Measurements from ENCODE around the gene TBX4. TPM values are rescaled to one million over a fixed set of nuclear protein-coding genes. Genes with fewer than 3 reads are reported as not detected.

The TBX4 gene
- total and polyA plus RNA-seq, 9 of the 15 experiments (the other 6 are each of a cell fraction or from before 2014, with no cell fraction given), result not detected

DNA sequence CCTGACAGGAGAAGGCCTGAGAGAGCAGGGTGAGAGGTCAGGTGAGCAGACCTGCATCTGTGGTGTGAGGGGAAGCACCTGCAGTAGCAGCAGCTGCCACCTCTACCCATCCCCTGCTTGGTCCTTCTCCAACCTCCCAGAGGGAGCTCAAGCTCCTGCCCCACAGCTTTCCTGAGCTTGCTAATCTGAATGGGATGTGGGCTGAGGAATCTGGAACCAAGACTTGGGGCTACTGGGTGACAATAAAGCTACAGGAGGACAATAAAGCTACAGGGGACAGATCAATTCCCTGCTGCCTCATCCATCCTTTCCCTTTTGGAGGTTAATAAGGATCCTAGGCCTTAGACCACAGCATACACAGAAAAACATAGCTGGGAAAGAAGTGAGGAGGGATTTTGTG is 4.9 kb upstream of the TBX4 start:
- CTCF ChIA-PET (ENCODE audit: low intra/inter-chr PET ratio), result no interaction called here
- H3K4me2 ChIP-seq (ENCODE audit: insufficient read depth, low read length), result no peak overlapping the region
- no peaks in the 10 kb centered on the region for H3K9me3 ChIP-seq (replicated peaks; ENCODE audit: control insufficient read depth, insufficient read depth, low read depth, low read length)
- H2AFZ ChIP-seq (ENCODE audit: low read depth, low read length), result no peak overlapping the region
- no peak for FAIRE-seq
- H3K27ac ChIP-seq (ENCODE audit: extremely low read depth, low read depth, low read length), result no peak overlapping the region
- no peaks in the 10 kb centered on the region for H3K79me2 ChIP-seq (ENCODE audit: control insufficient read depth, insufficient read depth, low read length)
- H3K9me1 ChIP-seq (ENCODE audit: control insufficient read depth, insufficient read depth, low read length), result no peaks in the 10 kb centered on the region
- POLR2A ChIA-PET, result no interaction called here
- in situ Hi-C loops (cut with MboI), result loop anchor here (25.0 kb wide), 1 partner anchor 665 kb away; no protein-coding TSS in a partner anchor
- H3K4me1 ChIP-seq (replicated peaks in 1 of 2; ENCODE audit: control insufficient read depth in 2 of 2, insufficient read depth in 2 of 2, low read length in 2 of 2), result peaks cover 3 to 22% of the 10 kb centered on the region in 2 experiments; a peak in 3 of 5 replicates
- BruUV-seq (replicated peaks), result no TSS peak
- H3K27me3 ChIP-seq (ENCODE audit: control insufficient read depth in 2 of 2, insufficient read depth in 2 of 2, low read length in 2 of 2), result peaks cover 14 to 36% of the 10 kb centered on the region in 2 experiments; a peak in 4 of 5 replicates
- no peak for DNase-seq (ENCODE audit: extremely low read depth in 1 of 4, low spot score in 3 of 4)
- H4K20me1 ChIP-seq (replicated peaks; ENCODE audit: control insufficient read depth, insufficient read depth, low read length), result no peaks in the 10 kb centered on the region
- no peak for ATAC-seq
- no peak overlapping the region for H3K4me3 ChIP-seq
- no peaks in the 10 kb centered on the region for H3K36me3 ChIP-seq (ENCODE audit: control insufficient read depth, insufficient read depth, low read length)
- H3K9ac ChIP-seq (ENCODE audit: insufficient read depth in 1 of 2, low read depth in 2 of 2, low read length in 2 of 2), result no peak overlapping the region
- intact Hi-C loops (cut with micrococcal nuclease), result no loop called here
- TF ChIP-seq, protein P1, sequence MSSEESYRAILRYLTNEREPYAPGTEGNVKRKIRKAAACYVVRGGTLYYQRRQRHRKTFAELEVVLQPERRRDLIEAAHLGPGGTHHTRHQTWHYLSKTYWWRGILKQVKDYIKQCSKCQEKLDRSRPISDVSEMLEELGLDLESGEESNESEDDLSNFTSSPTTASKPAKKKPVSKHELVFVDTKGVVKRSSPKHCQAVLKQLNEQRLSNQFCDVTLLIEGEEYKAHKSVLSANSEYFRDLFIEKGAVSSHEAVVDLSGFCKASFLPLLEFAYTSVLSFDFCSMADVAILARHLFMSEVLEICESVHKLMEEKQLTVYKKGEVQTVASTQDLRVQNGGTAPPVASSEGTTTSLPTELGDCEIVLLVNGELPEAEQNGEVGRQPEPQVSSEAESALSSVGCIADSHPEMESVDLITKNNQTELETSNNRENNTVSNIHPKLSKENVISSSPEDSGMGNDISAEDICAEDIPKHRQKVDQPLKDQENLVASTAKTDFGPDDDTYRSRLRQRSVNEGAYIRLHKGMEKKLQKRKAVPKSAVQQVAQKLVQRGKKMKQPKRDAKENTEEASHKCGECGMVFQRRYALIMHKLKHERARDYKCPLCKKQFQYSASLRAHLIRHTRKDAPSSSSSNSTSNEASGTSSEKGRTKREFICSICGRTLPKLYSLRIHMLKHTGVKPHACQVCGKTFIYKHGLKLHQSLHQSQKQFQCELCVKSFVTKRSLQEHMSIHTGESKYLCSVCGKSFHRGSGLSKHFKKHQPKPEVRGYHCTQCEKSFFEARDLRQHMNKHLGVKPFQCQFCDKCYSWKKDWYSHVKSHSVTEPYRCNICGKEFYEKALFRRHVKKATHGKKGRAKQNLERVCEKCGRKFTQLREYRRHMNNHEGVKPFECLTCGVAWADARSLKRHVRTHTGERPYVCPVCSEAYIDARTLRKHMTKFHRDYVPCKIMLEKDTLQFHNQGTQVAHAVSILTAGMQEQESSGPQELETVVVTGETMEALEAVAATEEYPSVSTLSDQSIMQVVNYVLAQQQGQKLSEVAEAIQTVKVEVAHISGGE (CRISPR knock-in tag; IDR thresholded peaks at IDR 0.05), result peak in 1 of 3 experiments; percentile 91; a peak in 2 of 6 replicates
- TF ChIP-seq, protein P2, sequence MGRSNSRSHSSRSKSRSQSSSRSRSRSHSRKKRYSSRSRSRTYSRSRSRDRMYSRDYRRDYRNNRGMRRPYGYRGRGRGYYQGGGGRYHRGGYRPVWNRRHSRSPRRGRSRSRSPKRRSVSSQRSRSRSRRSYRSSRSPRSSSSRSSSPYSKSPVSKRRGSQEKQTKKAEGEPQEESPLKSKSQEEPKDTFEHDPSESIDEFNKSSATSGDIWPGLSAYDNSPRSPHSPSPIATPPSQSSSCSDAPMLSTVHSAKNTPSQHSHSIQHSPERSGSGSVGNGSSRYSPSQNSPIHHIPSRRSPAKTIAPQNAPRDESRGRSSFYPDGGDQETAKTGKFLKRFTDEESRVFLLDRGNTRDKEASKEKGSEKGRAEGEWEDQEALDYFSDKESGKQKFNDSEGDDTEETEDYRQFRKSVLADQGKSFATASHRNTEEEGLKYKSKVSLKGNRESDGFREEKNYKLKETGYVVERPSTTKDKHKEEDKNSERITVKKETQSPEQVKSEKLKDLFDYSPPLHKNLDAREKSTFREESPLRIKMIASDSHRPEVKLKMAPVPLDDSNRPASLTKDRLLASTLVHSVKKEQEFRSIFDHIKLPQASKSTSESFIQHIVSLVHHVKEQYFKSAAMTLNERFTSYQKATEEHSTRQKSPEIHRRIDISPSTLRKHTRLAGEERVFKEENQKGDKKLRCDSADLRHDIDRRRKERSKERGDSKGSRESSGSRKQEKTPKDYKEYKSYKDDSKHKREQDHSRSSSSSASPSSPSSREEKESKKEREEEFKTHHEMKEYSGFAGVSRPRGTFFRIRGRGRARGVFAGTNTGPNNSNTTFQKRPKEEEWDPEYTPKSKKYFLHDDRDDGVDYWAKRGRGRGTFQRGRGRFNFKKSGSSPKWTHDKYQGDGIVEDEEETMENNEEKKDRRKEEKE (IDR thresholded peaks at IDR 0.05; ENCODE audit: borderline replicate concordance in 1 of 2, control insufficient read depth in 1 of 2, low read depth in 2 of 2, low read length in 1 of 2), result peak in 1 of 2 experiments; percentile 44; a peak in 1 of 4 replicates
- TF ChIP-seq MNT (conservative IDR thresholded peaks at IDR 0.05), result no peak

Data from K562 (cell line).